IPS DF 6.9 (cell line): ENCODE data around the gene CCDC83.

Experiments used
- DNase-seq: peaks from one replicate; pipeline ENCODE4 v3.0.0-alpha.2; 2013; ENCODE audit warnings: low read depth, low spot score
- H3K27ac ChIP-seq: one replicate; pipeline ENCODE4 v1.5.1; 2013; ENCODE audit warnings: low read length, control low read depth
- H3K27me3 ChIP-seq: 2 replicates; pipeline ENCODE4 v1.6.1; 2013; ENCODE audit warnings: mild to moderate bottlenecking, low read length; ENCODE audit not compliant: control insufficient read depth, insufficient read depth
- H3K36me3 ChIP-seq: 2 replicates; pipeline ENCODE4 v1.6.1; 2013; ENCODE audit warnings: low read length; ENCODE audit not compliant: control insufficient read depth, insufficient read depth
- H3K4me1 ChIP-seq: 2 replicates; pipeline ENCODE4 v1.6.1; 2013; ENCODE audit warnings: low read length; ENCODE audit not compliant: control insufficient read depth, insufficient read depth
- H3K4me3 ChIP-seq: 2 replicates; pipeline ENCODE4 v1.5.1; 2013; ENCODE audit warnings: mild to moderate bottlenecking, low read length
- H3K9me3 ChIP-seq: 2 replicates; pipeline ENCODE4 v1.6.1; 2013; ENCODE audit warnings: low read length, inconsistent platforms; ENCODE audit not compliant: control insufficient read depth, insufficient read depth
- WGBS: extraction: QIAGEN DNeasy Blood & Tissue Kit; methylation state at CpG from one replicate; pipeline ENCODE4 v1.1.7; 2013; ENCODE audit warnings: mixed read lengths, missing lambda C conversion rate; ENCODE audit not compliant: insufficient read length, insufficient coverage; 5-methylcytosine and 5-hydroxymethylcytosine counted together

Gene CCDC83

DNA sequence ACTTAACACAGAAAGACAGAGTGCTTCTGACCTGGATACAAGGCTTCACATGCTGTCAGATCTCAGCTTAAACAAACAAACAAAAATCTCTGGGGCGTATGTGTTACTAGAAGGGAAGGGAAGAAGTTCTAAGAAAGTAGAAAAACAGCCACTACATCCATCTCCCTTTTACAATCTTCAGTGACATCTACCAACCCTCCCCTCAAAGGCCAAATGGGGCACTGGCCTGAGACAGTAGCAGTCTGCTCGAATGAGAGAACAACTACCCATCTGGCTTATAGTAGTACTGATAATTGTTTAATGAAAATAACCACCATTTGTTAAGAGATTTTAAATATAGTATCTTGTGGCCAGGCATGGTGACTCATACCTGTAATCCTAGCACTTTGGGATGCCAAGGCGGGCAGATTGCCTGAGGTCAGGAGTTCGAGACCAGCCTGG, 29.4 kb downstream of the CCDC83 start:
- Histone ChIP-seq H3K27me3 (no peaks in the 10 kb centered on the region), H3K9me3 (no peaks in the 10 kb centered on the region), H3K4me3 (no peak overlapping the region), H3K27ac (no peak overlapping the region), H3K36me3 (no peaks in the 10 kb centered on the region), H3K4me1 (no peaks in the 10 kb centered on the region)
- DNase-seq: no peak
- no CpG with 5 or more reads among the region's 4 CpGs for WGBS

DNA sequence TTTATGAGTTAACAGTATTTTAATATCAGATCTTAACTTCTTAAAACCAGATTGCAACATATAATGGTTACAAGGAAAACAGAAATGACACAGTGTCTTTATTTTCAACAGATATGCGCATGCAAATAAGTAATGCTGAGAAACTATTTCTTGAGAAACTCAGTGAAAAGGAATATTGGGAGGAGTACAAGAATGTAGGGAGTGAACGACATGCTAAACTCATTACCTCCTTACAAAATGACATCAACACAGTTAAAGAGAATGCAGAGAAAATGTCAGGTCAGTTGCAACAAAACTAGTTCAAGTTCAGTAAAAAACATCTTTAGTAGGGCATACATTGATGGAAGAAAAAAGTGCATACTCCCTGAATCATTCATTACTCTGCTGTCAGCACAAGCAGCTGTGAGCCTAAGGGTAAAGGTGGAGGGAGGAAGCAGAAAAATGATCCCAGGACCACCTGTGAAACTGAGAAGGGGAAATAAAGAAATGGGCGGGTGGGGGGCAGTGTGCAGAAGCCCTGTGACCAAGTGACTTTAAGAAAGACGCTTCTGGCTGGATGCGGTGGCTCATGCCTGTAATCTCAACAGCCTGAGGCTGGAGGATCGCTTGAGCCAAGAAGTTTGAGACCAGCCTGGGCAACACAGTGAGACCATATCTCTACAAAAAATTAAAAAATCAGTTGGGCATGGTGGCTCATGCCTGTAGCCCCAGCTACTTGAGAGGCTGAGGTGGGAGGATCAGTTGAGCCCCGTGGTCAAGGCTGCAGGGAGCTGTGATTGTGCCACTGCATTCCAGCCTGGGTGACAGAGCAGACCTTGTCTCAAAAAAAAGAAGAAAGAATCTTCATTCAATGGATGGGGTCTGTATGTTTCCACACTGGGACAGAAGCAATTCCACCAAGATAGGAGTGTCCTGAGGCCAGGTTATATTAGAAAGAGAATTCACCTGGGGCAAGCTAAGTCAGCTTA, 31.2 kb downstream of the CCDC83 start:
- no peak for DNase-seq
- no peaks in the 10 kb centered on the region for H3K36me3 ChIP-seq

DNA sequence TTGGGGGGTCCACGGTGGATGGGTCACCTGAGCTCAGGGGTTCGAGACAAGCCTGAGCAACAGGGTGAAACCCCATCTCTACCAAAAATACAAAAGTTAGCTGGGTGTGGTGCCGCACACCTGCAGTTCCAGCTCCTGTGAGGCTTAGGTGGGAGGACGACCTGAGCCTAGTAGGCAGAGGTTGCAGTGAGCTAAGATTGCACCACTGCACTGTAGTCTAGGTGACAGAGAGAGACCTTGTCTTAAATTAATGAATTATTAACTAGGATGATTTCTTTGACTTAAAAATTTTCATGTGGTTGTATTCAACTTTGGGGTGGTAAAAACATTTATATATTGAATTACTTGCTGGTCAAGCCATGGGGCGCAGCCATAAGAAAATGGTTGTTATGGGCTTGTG, 33.9 kb downstream of the CCDC83 start:
- H3K9me3 ChIP-seq: no peaks in the 10 kb centered on the region
- H3K36me3 ChIP-seq: no peaks in the 10 kb centered on the region
- no peak overlapping the region for H3K4me3 ChIP-seq
- no peak overlapping the region for H3K27ac ChIP-seq
- DNase-seq: no peak
- no CpG with 5 or more reads among the region's 5 CpGs for WGBS
- H3K4me1 ChIP-seq: no peaks in the 10 kb centered on the region
- no peaks in the 10 kb centered on the region for H3K27me3 ChIP-seq

More for the DNA sequence above, 31.2 kb downstream of the CCDC83 start:
- Histone ChIP-seq H3K27me3 (no peaks in the 10 kb centered on the region), H3K9me3 (no peaks in the 10 kb centered on the region), H3K4me3 (no peak overlapping the region), H3K4me1 (no peaks in the 10 kb centered on the region), H3K27ac (no peak overlapping the region)
- WGBS: no CpG with 5 or more reads among the region's 7 CpGs

DNA sequence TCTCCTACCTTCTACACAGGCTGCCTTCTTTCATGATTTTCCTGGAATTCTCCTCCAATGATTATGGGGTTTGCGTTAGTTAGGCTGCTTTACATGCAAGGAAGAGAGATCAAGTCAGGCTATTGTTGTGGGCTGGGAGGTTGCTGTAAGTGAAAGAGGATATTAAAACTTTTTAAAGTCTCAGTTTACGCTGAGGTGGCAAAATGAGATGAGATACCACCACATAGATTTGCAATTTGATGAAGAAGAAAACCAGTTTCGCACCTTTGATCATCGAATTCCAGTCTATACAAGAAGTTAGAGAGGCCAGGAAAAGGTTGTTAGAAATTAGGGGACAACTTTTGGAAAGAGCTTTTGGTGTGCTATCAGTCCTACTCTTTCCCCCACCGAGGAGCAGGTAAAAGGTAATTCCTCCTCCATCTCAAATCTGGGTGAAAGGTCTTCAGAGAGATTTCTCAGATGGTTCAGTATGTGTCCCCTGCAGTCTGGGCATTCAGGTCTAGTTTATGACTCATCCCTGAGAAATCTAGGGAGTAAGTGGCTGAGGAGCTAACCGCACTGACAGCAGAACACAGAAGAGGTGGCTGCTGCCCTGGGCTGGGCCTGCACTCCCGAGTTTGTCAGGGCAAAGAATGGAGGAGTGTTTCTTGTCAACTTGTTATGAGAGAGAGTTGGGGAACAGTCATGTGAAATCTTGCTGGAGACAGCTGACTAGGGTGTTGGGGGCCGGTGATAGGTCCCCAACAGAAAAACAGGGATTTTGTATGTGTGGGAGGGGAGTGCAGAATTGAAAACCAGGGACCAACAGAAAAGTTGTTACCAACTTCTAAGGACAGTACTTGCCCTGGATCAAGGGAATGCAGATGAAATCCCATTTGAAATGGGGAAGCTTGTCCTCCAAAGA, 34.7 kb downstream of the CCDC83 start:
- Histone ChIP-seq H3K9me3 (no peaks in the 10 kb centered on the region), H3K27me3 (no peaks in the 10 kb centered on the region), H3K36me3 (no peaks in the 10 kb centered on the region), H3K4me1 (no peaks in the 10 kb centered on the region), H3K27ac (no peak overlapping the region), H3K4me3 (no peak overlapping the region)
- WGBS: no CpG with 5 or more reads among the region's 8 CpGs
- no peak for DNase-seq

DNA sequence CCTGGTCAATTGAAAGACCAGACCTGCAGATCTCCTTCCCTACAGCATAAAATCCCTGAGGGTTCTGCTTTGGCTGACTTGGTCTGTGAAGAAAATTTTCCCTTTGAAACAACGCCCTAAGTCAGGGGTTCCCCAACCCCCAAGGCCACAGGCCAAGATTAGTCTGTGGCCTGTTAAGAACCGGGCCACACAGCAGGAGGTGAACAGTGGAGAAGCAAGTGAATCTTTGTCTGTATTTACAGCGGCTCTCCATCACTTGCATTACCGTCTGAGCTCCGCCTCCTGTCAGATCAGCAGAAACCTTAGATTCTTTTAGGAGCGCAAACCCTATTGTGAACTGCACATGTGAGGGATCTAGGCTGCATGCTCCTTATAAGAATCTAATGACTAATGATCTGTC, 38.2 kb downstream of the CCDC83 start:
- no peaks in the 10 kb centered on the region for H3K4me1 ChIP-seq
- no peaks in the 10 kb centered on the region for H3K27me3 ChIP-seq
- H3K27ac ChIP-seq: no peak overlapping the region
- no CpG with 5 or more reads among the region's 6 CpGs for WGBS
- H3K9me3 ChIP-seq: no peaks in the 10 kb centered on the region
- no peaks in the 10 kb centered on the region for H3K36me3 ChIP-seq
- DNase-seq: no peak
- no peak overlapping the region for H3K4me3 ChIP-seq

DNA sequence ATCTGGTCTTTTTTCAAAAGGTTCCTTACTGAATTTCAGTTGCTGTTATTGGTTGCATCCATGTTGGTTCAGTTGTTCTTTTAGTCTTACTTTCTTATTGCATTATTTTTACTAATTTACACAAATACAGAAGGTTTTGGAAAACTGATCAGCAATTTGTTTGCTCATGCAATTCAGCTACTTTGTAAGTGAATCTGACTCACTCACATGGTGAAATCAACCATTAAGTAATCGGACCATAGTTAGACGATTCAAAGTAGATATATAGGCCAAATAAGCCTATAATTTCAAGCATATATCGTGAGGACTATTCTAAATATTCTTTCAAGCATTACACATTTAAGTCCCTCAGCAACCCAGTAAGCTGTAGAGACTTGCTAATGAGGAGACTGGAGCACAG, 41.7 kb downstream of the CCDC83 start:
- H3K4me3 ChIP-seq: no peak overlapping the region
- WGBS: no CpG with 5 or more reads among the region's 3 CpGs
- H3K9me3 ChIP-seq: no peaks in the 10 kb centered on the region
- DNase-seq: no peak
- H3K27me3 ChIP-seq: no peaks in the 10 kb centered on the region
- H3K4me1 ChIP-seq: no peaks in the 10 kb centered on the region
- H3K36me3 ChIP-seq: no peaks in the 10 kb centered on the region
- no peak overlapping the region for H3K27ac ChIP-seq

DNA sequence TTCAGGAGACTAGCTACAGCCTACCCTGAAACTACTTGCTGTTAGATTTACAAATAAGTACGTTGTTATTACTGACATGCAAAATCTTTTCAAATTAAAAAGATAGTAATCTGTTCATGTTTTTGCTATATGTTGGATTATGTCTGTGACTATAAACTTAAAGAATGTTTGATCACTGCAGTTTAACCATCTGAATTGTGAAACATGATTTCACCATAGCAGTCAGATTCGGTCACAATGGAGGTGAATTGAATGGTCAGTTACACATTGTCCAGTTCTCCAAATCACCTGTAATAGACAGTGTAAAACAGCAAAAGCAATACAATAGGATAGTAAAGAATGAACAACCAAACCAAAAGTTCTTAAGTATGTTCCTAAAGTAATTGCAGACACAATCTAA, 43.3 kb downstream of the CCDC83 start:
- no peaks in the 10 kb centered on the region for H3K9me3 ChIP-seq
- no CpG with 5 or more reads among the region's 2 CpGs for WGBS
- no peak overlapping the region for H3K4me3 ChIP-seq
- H3K4me1 ChIP-seq: no peaks in the 10 kb centered on the region
- H3K36me3 ChIP-seq: no peaks in the 10 kb centered on the region
- H3K27ac ChIP-seq: no peak overlapping the region
- no peaks in the 10 kb centered on the region for H3K27me3 ChIP-seq
- no peak for DNase-seq

DNA sequence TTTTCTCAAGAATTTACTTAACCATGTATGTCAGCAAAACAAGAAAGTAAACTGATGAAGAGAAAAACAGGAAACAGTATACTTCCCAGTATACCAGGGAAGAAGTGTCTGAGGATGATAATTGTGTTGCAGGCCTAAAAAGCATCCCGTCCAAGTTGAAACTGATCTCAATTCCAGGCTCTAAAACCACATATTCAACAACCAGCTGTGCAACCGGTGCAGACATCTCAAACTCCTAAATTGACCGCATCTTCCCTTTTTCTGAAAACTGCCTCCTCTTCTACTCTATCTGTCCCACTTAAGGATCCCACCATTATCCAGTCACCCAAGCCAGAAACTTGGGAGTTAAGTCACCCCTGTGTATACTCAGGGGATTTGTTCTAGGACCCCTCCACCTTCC, 47.2 kb downstream of the CCDC83 start:
- WGBS: no CpG with 5 or more reads among the region's 3 CpGs
- DNase-seq: no peak
- H3K27ac ChIP-seq: no peak overlapping the region
- no peaks in the 10 kb centered on the region for H3K36me3 ChIP-seq
- H3K27me3 ChIP-seq: no peaks in the 10 kb centered on the region
- H3K9me3 ChIP-seq: no peaks in the 10 kb centered on the region
- no peaks in the 10 kb centered on the region for H3K4me1 ChIP-seq
- no peak overlapping the region for H3K4me3 ChIP-seq

DNA sequence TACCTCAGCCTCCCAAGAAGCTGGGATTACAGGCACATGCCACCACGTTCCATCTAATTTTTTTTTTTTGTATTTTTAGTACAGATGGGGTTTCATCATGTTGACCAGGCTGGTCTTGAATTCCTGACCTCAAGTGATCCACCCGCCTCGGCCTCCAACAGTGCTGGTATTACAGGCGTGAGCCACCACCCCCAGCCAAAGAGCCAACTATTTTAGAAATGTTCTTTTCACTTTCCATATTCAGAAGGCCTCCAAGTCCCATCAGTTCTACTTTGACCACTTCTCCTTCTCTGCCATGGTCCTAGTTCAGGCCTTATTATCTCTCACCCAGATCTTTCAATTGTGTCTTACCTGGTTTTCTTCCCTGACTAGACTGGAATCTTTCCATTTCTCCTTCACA, 48.2 kb downstream of the CCDC83 start:
- H3K4me3 ChIP-seq: no peak overlapping the region
- H3K27ac ChIP-seq: no peak overlapping the region
- no peaks in the 10 kb centered on the region for H3K9me3 ChIP-seq
- H3K4me1 ChIP-seq: no peaks in the 10 kb centered on the region
- DNase-seq: no peak
- no CpG with 5 or more reads among the region's 4 CpGs for WGBS
- no peaks in the 10 kb centered on the region for H3K36me3 ChIP-seq
- H3K27me3 ChIP-seq: no peaks in the 10 kb centered on the region

DNA sequence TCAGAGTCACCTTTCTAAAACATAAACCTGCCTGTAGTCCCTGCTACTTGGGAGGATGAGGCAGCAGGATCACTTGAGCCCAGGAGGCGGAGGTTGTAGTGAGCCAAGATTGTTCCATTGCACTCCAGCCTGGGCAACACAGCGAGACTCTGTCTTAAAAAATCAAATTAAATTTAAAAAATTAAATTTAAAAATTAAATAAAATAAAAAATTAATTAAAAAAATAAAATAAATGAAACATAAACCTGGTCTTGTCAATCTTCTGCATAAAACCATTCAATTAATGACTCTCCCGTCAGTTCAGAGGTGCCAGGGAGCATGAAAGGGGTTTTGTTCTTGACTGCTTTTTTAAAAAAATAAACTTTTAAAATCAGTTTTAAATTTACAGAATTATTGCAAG, 48.6 kb downstream of the CCDC83 start:
- Histone ChIP-seq H3K4me1 (no peaks in the 10 kb centered on the region), H3K27ac (no peak overlapping the region), H3K27me3 (no peaks in the 10 kb centered on the region), H3K36me3 (no peaks in the 10 kb centered on the region), H3K9me3 (no peaks in the 10 kb centered on the region), H3K4me3 (no peak overlapping the region)
- no peak for DNase-seq
- no CpG with 5 or more reads among the region's 3 CpGs for WGBS
